ENCODE results near the gene ZFPL1. TPM values are rescaled to one million over a fixed set of nuclear protein-coding genes. Genes with fewer than 3 reads are reported as not detected.

ZFPL1 gene
- total RNA-seq (37.6 and 45.1 TPM in 2 replicates), polyA plus RNA-seq (139 and 186 TPM in 2 replicates), polyA minus RNA-seq (37.9 and 38.8 TPM in 2 replicates), Bru-seq, nascent RNA (percentile 68 among the genes with signal in this experiment), BruChase-seq, experiment 1, labeled RNA remaining after a 6-hour chase (percentile 84 among the genes with signal in this experiment), BruChase-seq, experiment 2, labeled RNA remaining after a 2-hour chase (percentile 75 among the genes with signal in this experiment)
- 64.3 and 67.5 TPM in 2 replicates for polyA plus RNA-seq (2011; cell fraction: cytosol; rRNA removed)
- polyA plus RNA-seq (2011; cell fraction: nucleus; rRNA removed), result 73.4 and 74.5 TPM in 2 replicates
- 38.9 and 46.5 TPM in 2 replicates for polyA plus RNA-seq (2012)
- polyA minus RNA-seq (2011; cell fraction: cytosol; rRNA and poly(A)+ RNA removed), result 26.6 TPM
- polyA minus RNA-seq (2011; cell fraction: nucleus; rRNA and poly(A)+ RNA removed), result 40.6 and 47.8 TPM in 2 replicates
- long read RNA-seq, transcript ZFPL1-203 (2 exons, 478 nt), result minor isoform, 7 of 168 reads
- long read RNA-seq, transcript ZFPL1-201 (8 exons, 1,371 nt), result major isoform, 103 of 168 reads
- long read RNA-seq, partial matches to known transcripts, result 36 of 168 reads
- long read RNA-seq, other reads (novel, unspliced or antisense), result 21 of 168 reads

GRCh38 chr11:65083834-65084597, at the start of gene ZFPL1, which contains the start of gene CDCA5:
Gene ZFPL1, plus strand, starts transcription at chr11:65084222. Its CDS starts 477 bp downstream, at chr11:65084699.
Gene CDCA5, minus strand, starts transcription at chr11:65084040. Its CDS starts 62 bp downstream, at chr11:65083978.
- no peaks in the 10 kb centered on the region for H3K9me3 ChIP-seq (replicated peaks; ENCODE audit: control insufficient read depth, insufficient read depth, low read length)
- TF ChIP-seq POLR2AphosphoS5 (IDR thresholded peaks at IDR 0.05; ENCODE audit: insufficient read depth, low read depth, low read length) (peak; percentile 89), POLR2A (IDR thresholded peaks at IDR 0.05; ENCODE audit: low read depth, low read length) (no peak), MYC (IDR thresholded peaks at IDR 0.05; ENCODE audit: low read depth, low read length) (no peak), MAX (IDR thresholded peaks at IDR 0.05; ENCODE audit: insufficient read depth, insufficient read length) (peak; percentile 45), FOS (IDR thresholded peaks at IDR 0.05; ENCODE audit: borderline replicate concordance, insufficient read depth, low read length) (no peak), GATA2 (IDR thresholded peaks at IDR 0.05; ENCODE audit: insufficient read depth, insufficient read length, low read depth, low read length) (no peak), JUN (IDR thresholded peaks at IDR 0.05; ENCODE audit: borderline replicate concordance, insufficient read depth, insufficient read length, low read depth) (peak; percentile 19), EZH2 (IDR thresholded peaks at IDR 0.05; ENCODE audit: borderline replicate concordance, low read depth, low read length, severe bottlenecking) (no peak), CTCF (IDR thresholded peaks at IDR 0.05; ENCODE audit: extremely low read depth in 1 of 2, insufficient read depth in 1 of 2, low read depth in 1 of 2, low read length in 2 of 2) (no peak)
- H3K36me3 ChIP-seq (ENCODE audit: control insufficient read depth in 2 of 2, extremely low read depth in 1 of 2, insufficient read depth in 2 of 2, low read length in 2 of 2), result peaks cover 8 to 22% of the 10 kb centered on the region in 2 experiments
- no peaks in the 10 kb centered on the region for H4K20me1 ChIP-seq (replicated peaks; ENCODE audit: control insufficient read depth, extremely low read depth, insufficient read depth, low read length)
- FAIRE-seq (peak; percentile 97), DNase-seq (ENCODE audit: low read depth, low spot score) (peak; percentile 96)
- peak within 1 kb of the TSS; percentile 58 to 92 (median 83) for H3K4me3 ChIP-seq (replicated peaks in 1 of 3; ENCODE audit: insufficient read depth in 1 of 3, low read depth in 1 of 3, low read length in 3 of 3)
- peak within 1 kb of the TSS; percentile 61 for H3K27ac ChIP-seq (ENCODE audit: insufficient read depth, low read depth, low read length)
- no peaks in the 10 kb centered on the region for H3K27me3 ChIP-seq (ENCODE audit: control insufficient read depth in 2 of 2, insufficient read depth in 2 of 2, low read length in 2 of 2)
- intact Hi-C loops (cut with micrococcal nuclease), result loop anchor here (1.0 to 2.0 kb wide), 3 partner anchors 12 to 33 kb away; partner anchors contain the start of genes TM7SF2, VPS51 and ZNHIT2
- H3K9ac ChIP-seq (replicated peaks; ENCODE audit: extremely low read depth, insufficient read depth, low read length), result peak within 1 kb of the TSS; percentile 96
- H3K9me1 ChIP-seq (replicated peaks; ENCODE audit: control insufficient read depth, extremely low read depth, insufficient read depth, low read length), result no peaks in the 10 kb centered on the region
- peaks cover 17% of the 10 kb centered on the region for H3K4me1 ChIP-seq (ENCODE audit: control insufficient read depth, extremely low read depth, insufficient read depth, low read length)
- BruUV-seq (replicated peaks), result no TSS peak
- dilution Hi-C loops (cut with MboI; ENCODE audit: extremely low pct_ligation_motif_present, low sequenced_read_pairs), result no loop called here
- POLR2A ChIA-PET, result no interaction called here
- peaks cover 34% of the 10 kb centered on the region for H3K79me2 ChIP-seq (ENCODE audit: control insufficient read depth, insufficient read depth, low read length)
- peak within 1 kb of the TSS; percentile 84 for H3K4me2 ChIP-seq (ENCODE audit: insufficient read depth, low read length)
- CTCF ChIA-PET, result no interaction called here
- H2AFZ ChIP-seq (ENCODE audit: low read depth, low read length), result peak within 1 kb of the TSS; percentile 62

All from endothelial cell of umbilical vein (primary cell).